Vagina (tissue), 2 donors: ENCODE measurements around the gene MAN2B2.

Source experiments
- CTCF ChIP-seq, 3 experiments: fragments of 450-650 bp in 2 of 3; fragments of 200-600 bp in 1 of 3; sonication (generic) in 1 of 3; IDR thresholded peaks; one replicate each; pipeline ENCODE4 v1.5.1; 2017 to 2019; ENCODE audit warnings: antibody characterized with exemption in 3 of 3, mild to moderate bottlenecking in 2 of 3, moderate library complexity in 2 of 3
- POLR2A ChIP-seq, 2 donors: fragments of 450-650 bp; IDR thresholded peaks; one replicate each; pipeline ENCODE4 v1.6.1; 2017; ENCODE audit warnings: antibody characterized with exemption in 2 of 2, mild to moderate bottlenecking in 2 of 2, moderate library complexity in 2 of 2
- POLR2AphosphoS5 ChIP-seq, 2 donors: sonication (generic); formaldehyde crosslinking; IDR thresholded peaks; one replicate each; pipeline ENCODE4 v1.9.0; 2017; ENCODE audit warnings: antibody characterized with exemption in 2 of 2, mild to moderate bottlenecking in 2 of 2, low read depth in 1 of 2; ENCODE audit not compliant: insufficient read depth in 1 of 2

GRCh38 chr4:6633091-6633906 is 58.3 kb downstream of the MAN2B2 start:
- TF ChIP-seq POLR2AphosphoS5 (IDR thresholded peaks at IDR 0.05; ENCODE audit: insufficient read depth in 1 of 2, low read depth in 1 of 2), result no peak
- TF ChIP-seq CTCF (IDR thresholded peaks at IDR 0.05), result no peak
- TF ChIP-seq POLR2A (IDR thresholded peaks at IDR 0.05), result no peak
